ENCODE results near the gene PHYKPL.
A peak's percentile ranks its signal among the peaks of the same experiment; 100 is the strongest.
"Not testable (repeated sequence)": the region's sequence is repeated elsewhere in the genome, so short reads cannot be mapped to it uniquely, and the experiment has no call there.

PHYKPL gene

DNA sequence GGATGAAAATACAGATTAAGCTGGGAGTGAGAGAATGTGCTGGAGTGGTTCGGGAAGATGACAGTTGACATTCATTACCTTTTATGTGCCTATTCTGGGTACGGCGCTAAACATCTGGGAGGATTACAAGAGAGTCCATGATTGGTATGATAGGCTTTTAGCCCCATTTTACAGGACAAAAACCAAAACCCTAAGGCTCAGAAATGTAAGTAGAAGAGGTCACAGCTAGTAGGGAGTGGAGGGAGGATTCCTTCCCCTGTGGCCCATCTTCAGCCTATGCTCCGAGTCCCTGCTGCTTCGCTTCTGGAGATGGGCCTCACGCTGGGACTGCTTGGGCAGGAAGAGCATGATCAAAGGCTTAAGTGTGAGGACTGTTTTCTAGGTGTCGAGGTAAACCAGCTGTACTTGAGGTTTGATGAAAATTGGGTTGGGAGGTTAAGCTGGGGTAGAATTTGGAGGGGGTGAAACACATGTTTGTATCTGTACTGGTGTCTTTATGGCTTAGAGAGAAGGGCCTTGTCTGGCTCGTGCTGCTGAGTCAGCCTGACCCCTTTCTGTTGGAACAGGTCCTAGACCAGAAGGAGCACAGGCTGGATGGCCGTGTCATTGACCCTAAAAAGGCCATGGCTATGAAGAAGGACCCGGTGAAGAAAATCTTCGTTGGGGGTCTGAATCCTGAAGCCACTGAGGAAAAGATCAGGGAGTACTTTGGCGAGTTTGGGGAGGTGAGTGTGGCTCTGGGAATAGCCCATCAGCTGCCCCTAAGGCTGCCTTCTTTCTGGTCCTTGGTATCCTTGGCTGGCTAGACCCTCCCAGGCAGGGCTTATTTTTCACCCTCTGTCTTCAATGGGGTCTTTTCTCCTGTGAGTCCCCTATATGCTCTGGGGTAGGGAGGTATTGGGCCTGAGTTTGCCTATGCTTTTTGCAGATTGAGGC, 26.2 kb downstream of the PHYKPL start:
- DNase-seq = peak; percentile 32

DNA sequence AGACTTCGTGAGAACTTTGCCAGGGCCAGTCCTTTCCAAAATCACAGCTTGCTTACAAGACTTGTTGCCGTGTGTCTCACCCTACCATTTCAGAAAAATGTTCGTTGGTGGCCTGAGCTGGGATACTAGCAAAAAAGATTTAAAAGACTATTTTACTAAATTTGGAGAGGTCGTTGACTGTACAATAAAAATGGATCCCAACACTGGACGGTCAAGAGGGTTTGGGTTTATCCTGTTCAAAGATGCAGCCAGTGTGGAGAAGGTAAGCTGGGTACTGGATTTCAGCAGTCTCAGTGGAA, 26.9 kb downstream of the PHYKPL start:
- no peak for DNase-seq

DNA sequence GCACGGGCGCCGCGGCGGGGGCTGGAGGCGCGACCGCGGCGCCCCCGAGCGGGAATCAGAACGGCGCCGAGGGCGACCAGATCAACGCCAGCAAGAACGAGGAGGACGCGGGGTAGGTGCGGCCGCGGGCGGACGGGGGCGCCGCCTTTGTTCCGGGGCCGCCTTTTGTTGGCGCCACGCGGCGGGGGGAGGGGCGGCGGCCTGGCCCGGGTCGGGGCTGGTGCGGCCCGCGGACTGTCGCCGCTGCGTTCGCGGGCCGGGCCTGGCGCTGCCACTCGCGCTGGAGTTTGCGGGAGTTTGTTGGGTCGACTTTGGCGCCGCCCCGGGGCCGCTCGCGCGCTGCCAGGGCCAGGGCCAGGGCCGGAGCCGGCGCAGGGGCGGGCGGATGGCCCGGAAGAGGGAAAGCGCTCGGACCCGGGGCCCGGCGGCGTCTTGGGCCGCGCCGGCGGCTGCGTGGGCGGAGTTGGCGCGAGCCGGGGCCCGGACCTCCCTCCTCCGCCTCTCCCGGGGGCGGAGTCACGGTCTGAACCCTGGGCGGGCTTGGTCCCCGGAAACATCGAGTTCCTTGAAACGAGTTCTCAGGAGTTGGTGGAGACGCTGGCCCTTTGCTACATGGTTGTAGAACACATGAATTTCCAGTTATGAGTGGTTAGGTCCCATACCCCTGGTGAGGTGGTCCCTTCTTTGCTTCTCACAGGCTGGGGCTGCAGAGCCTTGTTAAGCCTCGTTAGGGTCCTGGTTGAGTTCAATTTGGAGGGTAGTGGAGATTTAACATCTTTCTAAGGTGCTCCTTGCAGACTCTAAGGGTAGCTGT, 27.5 kb downstream of the PHYKPL start:
- peak; percentile 72 for DNase-seq

DNA sequence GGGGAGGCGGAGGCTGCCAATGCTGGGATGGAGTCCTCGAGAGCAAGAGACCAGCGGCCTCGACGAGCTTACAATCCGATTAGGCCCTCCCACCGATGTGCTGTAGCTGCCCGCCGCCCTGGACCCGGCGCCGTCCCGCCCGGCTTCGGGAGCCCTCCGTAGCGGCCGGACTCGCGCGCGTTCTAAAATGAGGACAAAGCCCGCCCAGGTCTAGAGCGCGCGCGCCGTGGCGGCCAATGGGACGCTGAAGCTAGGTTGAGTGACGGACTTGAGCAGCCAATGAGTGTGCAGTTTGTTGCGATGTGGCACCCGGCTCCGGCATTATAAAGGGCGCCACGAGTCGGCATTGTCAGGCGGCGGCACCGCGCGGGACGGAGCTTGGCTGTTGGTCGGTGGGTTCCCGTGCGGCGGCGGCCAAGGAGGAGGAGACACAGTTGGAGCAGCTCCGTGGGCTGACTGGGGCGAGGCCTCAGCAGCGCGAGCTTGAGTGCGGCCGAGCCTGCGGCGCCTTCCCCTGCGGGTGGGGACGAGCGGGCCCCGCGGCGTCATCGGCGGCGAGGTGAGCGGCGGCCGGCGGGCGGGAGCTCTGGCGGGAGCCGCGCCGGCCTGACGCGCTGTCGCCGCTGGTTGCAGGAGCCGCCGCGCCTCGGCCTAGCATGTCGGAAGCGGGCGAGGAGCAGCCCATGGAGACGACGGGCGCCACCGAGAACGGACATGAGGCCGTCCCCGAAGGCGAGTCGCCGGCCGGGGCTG, 28.2 kb downstream of the PHYKPL start, which contains the start of gene HNRNPAB:
Gene HNRNPAB, plus strand, starts transcription at position 352 of the 753 bp plus-strand sequence. Its CDS starts 305 bp downstream, at position 657.
- DNase-seq = peak; percentile 97

DNA sequence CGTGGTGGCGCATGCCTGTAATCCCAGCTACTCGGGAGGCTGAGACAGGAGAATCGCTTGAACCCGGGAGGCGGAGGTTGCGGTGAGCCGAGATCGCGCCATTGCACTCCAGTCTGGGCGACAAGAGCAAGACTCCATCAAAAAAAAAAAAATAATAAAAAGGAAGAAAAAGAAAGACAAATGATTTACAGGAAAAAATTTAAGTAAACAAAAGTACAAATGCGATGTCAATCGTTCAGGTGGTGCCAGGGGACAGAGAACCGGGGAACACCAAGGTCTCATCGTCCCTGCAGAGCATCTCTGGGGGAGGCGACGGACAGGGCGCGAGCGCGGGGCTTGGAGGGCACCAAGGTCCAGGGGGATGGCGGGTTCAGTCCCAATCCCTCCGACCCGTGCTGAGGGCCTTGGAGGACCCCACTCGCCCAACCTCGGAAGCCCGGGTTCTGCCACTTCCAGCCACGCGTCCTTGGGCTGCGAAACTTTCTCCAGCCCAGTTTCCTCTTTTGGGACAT, 28.9 kb downstream of the PHYKPL start:
- DNase-seq = no peak

DNA sequence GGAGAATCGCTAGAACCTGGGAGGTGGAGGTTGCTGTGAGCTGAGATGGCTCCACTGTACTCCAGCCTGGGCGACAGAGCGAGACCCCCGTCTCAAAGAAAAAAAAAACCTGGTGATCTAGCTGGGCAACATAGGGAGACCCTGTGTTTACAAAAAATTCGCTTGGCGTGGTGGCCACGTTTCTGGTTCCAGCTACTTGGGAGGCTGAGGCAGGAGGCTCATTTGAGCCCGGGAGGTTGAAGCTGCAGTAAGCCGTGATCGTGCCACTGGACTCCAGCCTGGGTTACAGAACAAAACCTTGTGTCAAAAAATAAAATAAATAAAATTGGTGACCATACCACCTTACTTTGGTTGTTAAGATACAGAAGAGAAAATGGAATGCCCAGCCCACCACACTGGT, 30.1 kb downstream of the PHYKPL start:
- no peak for DNase-seq

DNA sequence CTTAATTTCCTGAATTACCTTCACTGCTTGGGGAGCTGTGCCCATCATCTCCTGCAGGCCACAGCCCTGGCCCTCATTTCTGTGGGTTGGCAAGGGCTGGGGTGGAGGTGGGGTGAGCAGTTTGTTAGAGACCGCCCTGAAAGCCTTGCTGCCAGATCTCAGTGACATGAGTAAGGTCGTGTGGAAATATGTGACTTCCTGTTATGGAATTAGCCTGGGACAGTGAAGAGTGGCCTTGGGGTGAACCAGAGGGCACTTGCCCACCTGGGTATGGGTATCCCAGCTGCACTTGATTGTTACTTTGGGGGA, 30.7 kb downstream of the PHYKPL start:
- no peak for DNase-seq

DNA sequence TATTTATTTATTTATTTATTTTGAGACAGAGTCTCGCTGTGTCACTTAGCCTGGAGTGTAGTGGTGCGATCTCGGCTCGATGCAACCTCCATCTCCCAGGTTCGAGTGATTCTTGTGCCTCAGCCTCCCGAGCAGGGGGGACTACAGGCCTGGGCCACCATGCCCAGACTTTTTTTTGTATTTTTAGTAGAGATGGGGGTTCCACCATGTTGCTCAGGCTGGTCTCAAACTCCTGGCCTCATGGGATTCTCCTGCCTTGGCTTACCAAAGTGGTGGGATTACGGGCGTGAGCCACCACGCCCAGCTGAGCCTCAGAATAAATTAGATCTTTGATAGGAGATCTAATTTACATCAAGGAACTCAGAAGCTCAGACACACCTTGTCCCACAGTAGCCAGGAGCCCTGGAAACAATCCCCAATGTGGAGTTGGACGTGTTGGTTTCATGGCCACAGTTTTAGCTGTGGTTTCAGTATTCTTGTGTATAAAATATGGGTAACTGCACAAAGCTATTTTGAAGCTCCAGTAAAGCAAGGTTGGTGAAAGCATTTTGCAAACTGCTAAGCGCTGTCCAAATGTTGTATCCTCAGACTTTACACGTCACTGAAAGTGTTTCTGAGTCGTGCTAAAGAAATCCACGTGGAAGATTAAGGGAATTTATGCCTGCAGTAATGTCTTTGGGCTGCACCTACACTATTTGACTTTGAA, 31.2 kb downstream of the PHYKPL start:
- DNase-seq = no peak

DNA sequence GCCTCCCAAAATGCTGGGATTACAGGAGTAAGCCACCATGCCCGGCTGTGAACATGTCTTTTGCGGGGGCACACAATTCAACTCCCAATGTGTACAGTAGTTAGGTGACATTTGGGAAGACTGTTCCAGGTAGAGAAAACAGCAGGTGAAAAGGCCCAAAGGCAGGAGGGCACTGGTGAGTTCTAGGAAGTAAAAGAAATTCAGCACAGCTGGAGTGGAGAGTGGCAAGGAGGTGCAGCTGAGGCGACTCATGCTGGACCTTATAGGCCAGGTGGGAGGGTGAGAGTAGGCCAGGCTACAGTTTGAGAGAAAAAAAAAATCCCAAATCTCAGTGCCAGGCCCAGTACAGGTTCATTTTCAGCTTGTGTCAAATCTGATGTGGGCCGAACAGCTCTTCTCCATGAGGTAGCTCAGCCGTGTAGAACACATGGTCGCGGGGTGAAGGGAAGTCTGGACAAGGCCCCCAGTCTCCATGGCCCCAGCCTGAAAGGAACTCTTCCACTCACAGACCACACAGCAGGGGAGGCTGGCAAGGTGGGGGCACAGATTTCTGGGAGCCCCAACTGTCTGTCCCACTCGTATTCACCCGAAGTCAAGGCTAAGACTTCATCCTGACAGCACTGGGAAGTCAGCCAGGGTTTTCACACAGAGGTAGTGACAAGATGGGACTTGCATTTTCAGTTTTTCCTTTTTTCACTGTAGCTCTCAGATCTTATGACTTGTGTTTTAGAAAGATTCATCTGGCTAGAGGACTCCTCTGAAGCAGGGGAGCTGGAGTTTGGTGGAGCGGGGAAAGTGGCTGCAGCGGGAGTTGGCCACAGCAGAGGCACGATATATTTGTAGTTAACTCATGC, 32.8 kb downstream of the PHYKPL start:
- no peak for DNase-seq

DNA sequence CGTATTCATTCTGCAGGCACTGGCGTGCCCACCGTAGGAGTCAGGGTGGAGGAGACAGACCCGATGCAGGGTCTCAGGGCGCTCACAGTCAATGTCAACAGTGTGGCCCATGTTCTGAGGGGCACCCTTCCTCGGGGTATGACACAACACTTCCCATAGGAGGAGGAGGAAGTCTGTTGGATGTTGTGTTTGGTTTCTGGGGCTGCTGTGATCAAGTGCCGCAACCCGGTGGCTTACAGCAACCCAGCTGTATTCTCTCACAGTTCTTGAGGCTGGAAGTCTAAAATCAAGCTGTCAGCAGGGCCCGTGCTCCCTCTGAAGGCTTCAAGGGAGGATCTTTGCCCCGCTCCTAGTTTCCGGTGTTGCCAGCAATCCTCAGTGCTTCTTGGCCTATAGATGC, 33.9 kb downstream of the PHYKPL start:
- DNase-seq = no peak

DNA sequence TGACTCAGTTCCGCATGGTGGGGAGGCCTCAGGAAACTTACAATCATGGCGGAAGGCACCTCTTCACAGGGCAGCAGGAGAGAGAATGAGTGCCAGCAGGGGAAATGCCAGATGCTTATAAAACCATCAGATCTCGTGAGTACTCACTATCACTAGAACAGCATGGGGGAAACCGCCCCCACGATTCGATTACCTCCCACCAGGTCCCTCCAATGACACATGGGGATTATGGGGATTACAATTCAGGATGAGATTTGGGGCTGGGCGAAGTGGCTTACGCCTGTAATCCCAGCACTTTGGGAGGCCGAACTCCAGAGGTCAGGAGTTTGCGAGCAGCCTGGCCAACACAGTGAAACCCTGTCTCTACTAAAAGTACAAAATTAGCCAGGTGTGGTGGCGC, 34.5 kb downstream of the PHYKPL start:
- not testable (repeated sequence) for DNase-seq

DNA sequence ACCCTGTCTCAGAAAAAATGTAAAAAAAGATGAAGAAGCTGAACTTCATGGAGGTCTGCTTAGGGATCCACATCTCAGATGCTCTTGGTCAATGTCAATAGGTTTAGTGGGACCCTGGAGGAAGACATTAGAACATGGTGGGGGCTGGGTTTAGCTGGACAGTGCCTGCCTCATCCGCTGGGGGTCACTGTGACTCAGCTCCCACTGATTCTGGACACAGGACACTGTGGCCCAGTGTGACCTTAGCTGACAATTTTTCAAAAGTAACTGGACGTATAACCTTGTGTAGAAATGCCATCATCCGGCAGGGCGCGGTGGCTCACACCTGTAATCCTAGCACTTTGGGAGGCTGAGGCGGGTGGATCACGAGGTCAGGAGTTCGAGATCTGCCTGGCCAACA, 35.6 kb downstream of the PHYKPL start:
- no peak for DNase-seq

DNA sequence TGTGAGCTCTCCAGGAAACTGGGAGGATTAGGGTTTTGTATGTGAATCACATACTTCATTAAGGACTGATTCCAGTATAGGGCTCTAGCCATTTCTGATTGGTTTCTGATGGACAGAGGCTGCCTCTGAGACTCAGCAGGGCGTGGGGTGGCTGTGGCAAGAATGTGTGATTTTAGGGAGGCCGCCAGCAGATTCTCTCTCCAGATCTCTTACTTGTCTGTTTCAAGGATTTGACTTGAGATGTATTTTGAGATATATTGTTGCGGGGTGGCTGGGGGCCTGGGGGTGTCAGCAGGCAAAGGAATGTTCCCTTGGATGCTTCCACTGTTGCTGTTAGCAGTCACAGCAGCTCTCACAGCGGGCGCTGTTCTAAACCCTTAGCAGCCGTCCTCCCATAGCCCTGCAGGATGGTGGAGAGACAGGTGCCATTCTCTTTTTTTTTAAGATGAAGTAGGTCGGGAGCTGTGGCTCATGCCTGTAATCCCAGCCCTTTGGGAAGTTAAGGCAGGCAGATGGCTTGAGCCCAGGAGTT, 36.3 kb downstream of the PHYKPL start:
- DNase-seq = no peak

DNA sequence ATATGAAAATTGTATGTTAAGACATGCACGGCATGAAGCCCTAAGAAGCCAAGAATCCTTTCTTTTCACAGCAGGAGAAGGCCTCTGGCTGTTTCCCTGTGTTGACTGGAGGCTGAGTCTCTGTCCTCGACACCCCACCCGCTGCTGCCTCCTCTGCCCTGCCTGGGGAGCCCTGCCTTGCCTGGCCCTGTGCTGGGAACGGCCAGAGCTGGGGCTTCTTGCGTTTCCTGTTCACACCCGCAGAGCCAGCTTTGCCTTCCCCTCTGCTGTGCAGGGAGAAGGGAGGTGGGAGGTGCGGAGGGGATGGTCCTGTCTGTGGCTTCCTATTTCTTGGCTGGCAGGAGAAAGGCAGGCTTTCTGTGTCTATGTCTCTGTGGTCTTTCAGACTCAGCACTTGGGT, 38.6 kb downstream of the PHYKPL start:
- DNase-seq = no peak

DNA sequence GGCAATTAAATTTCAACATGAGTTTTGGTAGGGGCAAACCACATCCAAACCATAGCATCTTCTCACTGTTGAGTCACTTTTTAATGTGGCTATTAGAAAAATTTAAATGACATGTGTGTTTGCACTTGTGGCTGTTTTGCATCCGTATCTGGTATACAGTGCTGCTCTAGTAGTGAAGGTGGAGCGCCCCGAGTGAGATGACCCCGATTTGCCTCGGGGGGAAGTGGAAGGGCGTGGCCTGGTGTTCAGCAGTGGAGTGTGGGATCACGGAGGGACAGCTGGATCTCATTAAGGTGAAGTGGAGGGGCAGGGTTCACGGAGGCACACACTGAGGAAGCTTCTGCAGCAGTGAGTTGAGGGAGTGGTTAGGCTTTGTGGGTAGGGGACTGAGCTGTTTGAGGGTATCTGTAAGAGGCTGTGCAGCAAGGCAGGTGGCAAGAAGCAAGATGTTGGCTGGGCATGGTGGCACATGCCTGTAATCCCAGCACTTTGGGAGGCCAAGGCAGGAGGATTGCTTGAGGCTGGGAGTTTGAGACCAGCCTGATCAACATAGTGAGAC, 39.3 kb downstream of the PHYKPL start:
- no peak for DNase-seq

DNA sequence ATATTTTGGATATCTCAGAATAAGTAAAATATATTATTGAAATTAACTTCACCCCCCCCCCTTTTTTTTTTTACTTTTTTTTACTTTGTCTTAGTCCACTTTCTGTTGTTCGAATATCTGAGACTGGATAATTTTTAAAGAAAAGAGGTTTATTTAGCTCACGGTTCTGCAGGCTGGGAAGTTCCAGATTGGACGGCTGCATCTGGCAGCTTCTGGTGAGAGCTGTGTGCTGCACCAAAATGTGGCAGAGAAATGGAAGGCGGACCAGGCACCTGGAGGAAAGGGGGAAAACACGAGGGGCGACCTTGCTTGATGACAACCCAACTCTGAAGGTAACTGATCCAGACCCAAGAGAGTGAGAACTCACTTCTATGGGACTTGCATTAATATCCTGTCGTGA, 39.8 kb downstream of the PHYKPL start:
- no peak for DNase-seq

DNA sequence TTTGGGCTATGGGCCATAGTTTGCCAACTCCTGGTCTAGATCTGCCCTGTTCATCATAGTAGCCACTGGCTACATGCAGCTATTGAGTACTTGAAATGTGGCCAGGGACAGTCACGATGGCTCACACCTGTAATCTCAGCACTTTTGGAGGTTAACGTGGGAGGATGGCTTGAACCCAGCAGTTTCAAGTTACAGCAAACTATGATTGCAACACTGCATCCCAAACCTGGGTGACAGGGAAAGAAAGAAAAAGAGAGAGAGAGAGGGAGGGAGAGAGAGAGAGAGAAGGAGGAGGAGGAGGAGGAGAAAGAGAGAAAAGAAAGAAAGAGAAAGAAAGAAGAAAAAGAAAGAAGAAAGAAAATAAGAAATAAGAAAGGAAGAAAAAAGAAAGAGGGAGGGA, 40.4 kb downstream of the PHYKPL start:
- DNase-seq = no peak

DNA sequence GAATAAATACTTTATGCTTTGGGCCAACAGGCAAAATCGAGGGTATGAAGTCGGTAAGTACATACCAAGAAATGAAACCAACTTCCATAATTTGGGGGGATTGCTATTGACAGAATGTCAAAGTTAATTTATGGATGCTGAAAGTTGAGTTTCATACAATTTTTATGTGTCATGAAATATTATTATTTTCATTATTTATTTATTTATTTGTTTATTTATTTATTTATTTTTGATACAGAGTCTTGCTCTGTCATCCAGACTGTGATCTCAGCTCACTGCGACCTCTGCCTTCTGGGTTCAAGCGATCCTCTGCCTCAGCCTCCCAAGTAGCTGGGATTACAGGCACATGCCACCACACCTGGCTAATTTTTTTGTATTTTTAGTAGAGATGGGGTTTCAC, 40.9 kb downstream of the PHYKPL start:
- no peak for DNase-seq

DNA sequence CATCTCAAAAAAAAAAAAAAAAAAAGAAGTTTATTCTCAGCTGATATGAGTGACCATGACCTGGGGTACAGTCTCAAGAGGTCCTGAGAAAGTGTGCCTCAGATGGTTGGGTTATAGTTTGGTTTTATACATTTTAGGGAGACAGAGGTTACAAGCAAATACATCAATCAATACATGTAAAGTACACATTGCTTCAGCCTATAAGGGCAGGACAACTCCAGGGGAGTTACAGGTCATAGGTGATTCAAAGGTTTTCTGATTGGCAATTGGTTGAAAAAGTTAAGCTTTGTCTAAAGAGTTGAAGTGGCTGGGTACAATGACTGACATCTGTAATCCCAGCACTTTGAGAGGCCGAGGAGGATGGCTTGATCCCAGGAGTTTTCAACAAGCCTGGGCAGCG, 43.2 kb downstream of the PHYKPL start:
- no peak for DNase-seq

DNA sequence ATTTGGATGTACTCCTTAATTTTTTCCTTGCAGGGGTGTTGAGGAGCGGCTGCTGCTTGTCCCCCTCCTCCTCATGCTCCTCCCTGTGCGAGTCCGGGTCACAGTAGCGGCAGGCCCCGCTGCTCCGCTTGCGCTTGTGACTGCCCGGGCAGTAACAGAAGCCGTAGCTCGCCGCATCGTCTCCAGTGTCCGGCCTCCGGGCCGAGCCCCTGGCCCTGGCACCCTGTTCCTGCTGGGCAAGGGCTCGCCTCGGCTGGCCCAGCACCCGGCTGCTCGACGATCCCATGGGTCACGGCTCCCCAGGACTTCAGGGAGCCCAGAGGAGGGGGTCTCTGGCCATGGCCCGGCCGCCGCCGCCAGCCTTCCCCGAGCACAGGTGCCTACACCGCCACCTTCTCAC, 45.6 kb downstream of the PHYKPL start, which contains the start of gene GMCL2:
Gene GMCL2, minus strand, starts transcription at position 358 of the 400 bp plus-strand sequence. Its CDS starts 72 bp downstream, at position 286.
- no peak for DNase-seq

DNA sequence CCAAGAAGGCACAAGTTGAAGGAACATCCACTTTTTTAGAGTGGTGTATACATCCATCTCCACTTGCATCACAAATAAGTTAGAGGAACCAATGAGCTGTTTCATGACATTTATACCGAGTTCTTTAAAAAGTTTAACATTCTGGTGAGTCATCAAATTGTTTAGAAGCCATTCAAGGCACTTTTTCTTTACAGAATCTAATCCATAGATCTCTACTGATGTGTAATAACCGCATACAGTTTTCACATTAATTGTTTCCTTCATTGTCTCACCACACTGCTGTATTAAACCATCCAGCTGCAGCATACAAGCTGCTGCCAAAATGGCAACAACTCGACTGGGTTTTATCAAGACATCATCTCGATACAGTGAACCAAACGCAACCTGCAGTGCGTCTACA, 46.2 kb downstream of the PHYKPL start:
- no peak for DNase-seq
